Measurements from ENCODE around the gene TRIM8.
"Not testable (repeated sequence)": the region's sequence is repeated elsewhere in the genome, so short reads cannot be mapped to it uniquely, and the experiment has no call there.

TRIM8 gene

GRCh38 chr10:102670871-102671434 is 26.7 kb downstream of the TRIM8 start:
- no peak for DNase-seq (ENCODE audit: low spot score)

- no peak for DNase-seq (ENCODE audit: low spot score)
These were observed 29.0 kb downstream of the TRIM8 start for GRCh38 chr10:102673236-102673818.

- DNase-seq (ENCODE audit: low spot score): no peak
These were observed 29.7 kb downstream of the TRIM8 start for GRCh38 chr10:102673819-102674511.

- no peak for DNase-seq (ENCODE audit: low spot score)
These were observed 30.3 kb downstream of the TRIM8 start for GRCh38 chr10:102674566-102674965.

- no peak for DNase-seq (ENCODE audit: low spot score)
These were observed 30.9 kb downstream of the TRIM8 start for GRCh38 chr10:102675011-102675665.

- DNase-seq (ENCODE audit: low spot score): no peak
These were observed 31.6 kb downstream of the TRIM8 start for GRCh38 chr10:102675666-102676533.

GRCh38 chr10:102676534-102677315 is 32.4 kb downstream of the TRIM8 start:
- DNase-seq (ENCODE audit: low spot score): no peak

GRCh38 chr10:102677331-102678067 is 33.2 kb downstream of the TRIM8 start:
- no peak for DNase-seq (ENCODE audit: low spot score)

- no peak for DNase-seq (ENCODE audit: low spot score)
These were observed 33.8 kb downstream of the TRIM8 start for GRCh38 chr10:102678068-102678400.

- no peak for DNase-seq (ENCODE audit: low spot score)
These were observed 34.6 kb downstream of the TRIM8 start for GRCh38 chr10:102678842-102679289.

GRCh38 chr10:102679596-102679995 is 35.3 kb downstream of the TRIM8 start:
- no peak for DNase-seq (ENCODE audit: low spot score)

GRCh38 chr10:102681696-102682095 is 37.4 kb downstream of the TRIM8 start:
- no peak for DNase-seq (ENCODE audit: low spot score)

GRCh38 chr10:102682416-102682815 is 38.1 kb downstream of the TRIM8 start:
- DNase-seq (ENCODE audit: low spot score): no peak

GRCh38 chr10:102682981-102683380 is 38.7 kb downstream of the TRIM8 start:
- no peak for DNase-seq (ENCODE audit: low spot score)

GRCh38 chr10:102683736-102684135 is 39.5 kb downstream of the TRIM8 start:
- no peak for DNase-seq (ENCODE audit: low spot score)

- no peak for DNase-seq (ENCODE audit: low spot score)
These were observed 47.2 kb downstream of the TRIM8 start for GRCh38 chr10:102691285-102692066.

GRCh38 chr10:102695401-102695800 is 51.1 kb downstream of the TRIM8 start:
- not testable (repeated sequence) for DNase-seq (ENCODE audit: low spot score)

- DNase-seq (ENCODE audit: low spot score): no peak
These were observed 52.5 kb downstream of the TRIM8 start for GRCh38 chr10:102696736-102697135.

- DNase-seq (ENCODE audit: low spot score): no peak
These were observed 54.6 kb downstream of the TRIM8 start for GRCh38 chr10:102698894-102699293.

- DNase-seq (ENCODE audit: low spot score): no peak
These were observed 57.0 kb downstream of the TRIM8 start for GRCh38 chr10:102701272-102701671.

Data from COLO829 (cell line).